Esophagus muscularis mucosa (tissue), 4 donors: ENCODE results near the gene GABRB2.

Experiments
- CTCF ChIP-seq, 3 experiments: fragments of 200-600 bp in 2 of 3; fragments of 450-650 bp in 1 of 3; sonication (generic) in 2 of 3; IDR thresholded peaks; one replicate each; pipeline ENCODE4 v1.5.1; 2017 to 2019; ENCODE audit warnings: antibody characterized with exemption in 3 of 3, mild to moderate bottlenecking in 2 of 3, moderate library complexity in 1 of 3
- EP300 ChIP-seq: sonication (generic); formaldehyde crosslinking; IDR thresholded peaks from one replicate; pipeline ENCODE4 v1.6.1; 2017; ENCODE audit warnings: antibody characterized with exemption
- POLR2A ChIP-seq: fragments of 450-650 bp; IDR thresholded peaks from one replicate; pipeline ENCODE4 v1.6.1; 2017; ENCODE audit warnings: antibody characterized with exemption, moderate library complexity, mild to moderate bottlenecking, low read depth
- POLR2AphosphoS5 ChIP-seq, 2 donors: sonication (generic); formaldehyde crosslinking; IDR thresholded peaks; one replicate each; pipeline ENCODE4 v1.6.1; 2017; ENCODE audit warnings: antibody characterized with exemption in 2 of 2

GRCh38 chr5:161306351-161306995 lies 240.1 kb downstream of the GABRB2 start:
- no peak for TF ChIP-seq POLR2AphosphoS5 (IDR thresholded peaks at IDR 0.05)
- no peak for TF ChIP-seq CTCF (IDR thresholded peaks at IDR 0.05)
- TF ChIP-seq POLR2A = no peak
- no peak for TF ChIP-seq EP300
